Upper lobe of right lung (tissue), 1 donor: Measurements from ENCODE around the gene TRA2B. TPM values are rescaled to one million over a fixed set of nuclear protein-coding genes. Genes with fewer than 3 reads are reported as not detected.

Experiments used
- ATAC-seq: fragments of 200-7000 bp; cut with Tn5 transposase; one replicate; pipeline ENCODE4 v1.9.1; 2020; ENCODE audit warnings: mild to moderate bottlenecking, moderate library complexity
- DNase-seq: peaks from one replicate; pipeline ENCODE4 v3.0.0-alpha.2; 2020
- H3K27ac ChIP-seq: fragments of 200-600 bp; one replicate; pipeline ENCODE4 v1.8.0; 2022
- H3K27me3 ChIP-seq: fragments of 200-600 bp; one replicate; pipeline ENCODE4 v1.8.0; 2022; ENCODE audit warnings: mild to moderate bottlenecking
- H3K36me3 ChIP-seq: fragments of 200-600 bp; one replicate; pipeline ENCODE4 v1.8.0; 2022
- H3K4me1 ChIP-seq: fragments of 200-600 bp; one replicate; pipeline ENCODE4 v1.8.0; 2022
- H3K4me3 ChIP-seq: fragments of 200-600 bp; one replicate; pipeline ENCODE4 v1.8.0; 2022; ENCODE audit warnings: mild to moderate bottlenecking
- H3K9me3 ChIP-seq: fragments of 200-600 bp; one replicate; pipeline ENCODE4 v1.8.0; 2022
- CTCF ChIP-seq: fragments of 200-600 bp; IDR thresholded peaks from one replicate; pipeline ENCODE4 v1.8.0; 2022; ENCODE audit warnings: antibody characterized with exemption
- intact Hi-C: fragments of 100-400 bp; cut with DNase I; formaldehyde crosslinking; loops from one replicate; pipeline ENCODE4 v1.11.0; 2022
- total RNA-seq: library from RNA; stranded (reverse); fragmentation: NEBNext Ultra II Directional; extraction: Animal tissue kit (Norgen Biotek cat#: 25700); gene quantifications from one replicate; pipeline ENCODE4 v1.2.1, GENCODE V29; 2021
- donor health status: DM: no; HTN: yes; CAD: no; lungs with severe emphysema.

TRA2B gene
- total RNA-seq, 1 donor from 2014 or later = 92.7 TPM

- ATAC-seq (no peak), DNase-seq (no peak)
- peak overlapping the region; percentile 78 for H3K4me3 ChIP-seq
- peaks cover 44% of the 10 kb centered on the region for H3K4me1 ChIP-seq
- intact Hi-C loops = no loop called here
- peak overlapping the region; percentile 99 for H3K27ac ChIP-seq
- H3K9me3 ChIP-seq = no peaks in the 10 kb centered on the region
- H3K27me3 ChIP-seq = no peaks in the 10 kb centered on the region
- no peaks in the 10 kb centered on the region for H3K36me3 ChIP-seq
- no peak for TF ChIP-seq CTCF
Observed at GRCh38 chr3:185935465-185936272, 2.1 kb downstream of the TRA2B start.

- no peak for ATAC-seq
- no peak overlapping the region for H3K27ac ChIP-seq
- intact Hi-C loops = no loop called here
Observed at GRCh38 chr3:185934767-185935464, 2.9 kb downstream of the TRA2B start.

GRCh38 chr3:185934174-185934557, 3.6 kb downstream of the TRA2B start:
- no peak for DNase-seq

More at GRCh38 chr3:185934767-185935464, 2.9 kb downstream of the TRA2B start:
- no peak for DNase-seq
- no peak for TF ChIP-seq CTCF
- Histone ChIP-seq H3K9me3 (no peaks in the 10 kb centered on the region), H3K36me3 (no peaks in the 10 kb centered on the region), H3K4me3 (peak overlapping the region; percentile 78), H3K4me1 (peaks cover 51% of the 10 kb centered on the region), H3K27me3 (no peaks in the 10 kb centered on the region)

GRCh38 chr3:185933374-185934173, 4.2 kb downstream of the TRA2B start:
- H3K27ac ChIP-seq = no peak overlapping the region
- ATAC-seq (no peak), DNase-seq (no peak)
- H3K36me3 ChIP-seq = no peaks in the 10 kb centered on the region
- H3K9me3 ChIP-seq = no peaks in the 10 kb centered on the region
- TF ChIP-seq CTCF = no peak
- no peaks in the 10 kb centered on the region for H3K27me3 ChIP-seq
- H3K4me3 ChIP-seq = peak overlapping the region; percentile 78
- H3K4me1 ChIP-seq = peaks cover 65% of the 10 kb centered on the region
- intact Hi-C loops = no loop called here

More at GRCh38 chr3:185934174-185934557, 3.6 kb downstream of the TRA2B start:
- H3K4me3 ChIP-seq = peak overlapping the region; percentile 78
- no peaks in the 10 kb centered on the region for H3K27me3 ChIP-seq
- no peak for TF ChIP-seq CTCF
- H3K4me1 ChIP-seq = peaks cover 59% of the 10 kb centered on the region
- no peaks in the 10 kb centered on the region for H3K9me3 ChIP-seq
- H3K27ac ChIP-seq = no peak overlapping the region
- no peak for ATAC-seq
- no peaks in the 10 kb centered on the region for H3K36me3 ChIP-seq
- intact Hi-C loops = no loop called here

GRCh38 chr3:185931777-185932612, 5.8 kb downstream of the TRA2B start:
- ATAC-seq = no peak
- Histone ChIP-seq H3K36me3 (no peaks in the 10 kb centered on the region), H3K4me1 (peaks cover 80% of the 10 kb centered on the region), H3K4me3 (peak overlapping the region; percentile 25), H3K27me3 (no peaks in the 10 kb centered on the region), H3K27ac (no peak overlapping the region), H3K9me3 (no peaks in the 10 kb centered on the region)
- intact Hi-C loops = no loop called here
- TF ChIP-seq CTCF = no peak
- DNase-seq = no peak
